ENCODE data around the gene TBCEL.
A peak's percentile ranks its signal among the peaks of the same experiment; 100 is the strongest.

Gene TBCEL

DNA sequence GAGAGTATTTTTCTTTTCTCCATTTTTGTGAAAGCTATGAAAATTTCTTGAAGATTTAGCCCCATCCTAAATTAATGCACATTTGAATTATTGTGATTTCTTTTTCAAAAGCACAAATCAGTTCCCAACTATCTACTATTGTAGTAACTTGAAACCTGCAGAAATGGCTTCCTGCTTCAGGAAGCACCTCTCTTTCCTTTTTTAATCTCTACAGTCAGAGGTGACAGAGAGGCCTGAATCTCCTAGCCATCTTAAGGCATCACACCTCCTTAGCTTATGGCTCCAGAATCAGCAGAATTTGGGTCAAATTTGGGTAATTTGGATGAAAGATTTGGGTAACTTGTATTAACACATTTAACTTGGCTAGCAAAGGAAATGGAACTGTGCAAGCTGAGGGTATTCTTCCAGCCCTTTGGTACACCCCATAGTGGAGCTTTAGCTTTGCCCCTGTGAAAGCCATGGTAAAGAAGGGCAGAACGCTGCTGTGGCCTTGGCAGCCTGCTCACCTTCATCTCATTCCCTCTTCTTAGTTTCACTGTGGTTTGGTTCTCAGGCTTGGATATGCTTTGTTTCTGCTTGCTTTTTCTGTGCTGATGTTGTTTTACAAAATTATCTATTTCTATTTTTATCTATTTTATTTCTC is 16.2 kb downstream of the TBCEL start:
- Histone ChIP-seq H3K9ac (ENCODE audit: low read length) (no peak overlapping the region), H4K20me1 (ENCODE audit: insufficient read depth, low read length) (no peaks in the 10 kb centered on the region), H3K36me3 (replicated peaks; ENCODE audit: insufficient read depth, low read length) (no peaks in the 10 kb centered on the region), H3K79me2 (ENCODE audit: low read length) (peaks cover 21% of the 10 kb centered on the region; the same call in 1 of the 2 replicates), H2AFZ (ENCODE audit: low read length) (no peak overlapping the region), H3K4me3 (ENCODE audit: low read length) (no peak overlapping the region), H3K9me3 (replicated peaks; ENCODE audit: insufficient read depth, low read length) (no peaks in the 10 kb centered on the region), H3F3A (ENCODE audit: insufficient read depth, low read length) (peaks cover 5% of the 10 kb centered on the region; the same call in 1 of the 2 replicates), H3K9me2 (replicated peaks; ENCODE audit: insufficient read depth, low read length) (no peaks in the 10 kb centered on the region), H3K27me3 (replicated peaks; ENCODE audit: insufficient read depth, low read length) (no peaks in the 10 kb centered on the region), H3K27ac (ENCODE audit: low read length) (no peak overlapping the region), H3K4me1 (ENCODE audit: low read length) (peaks cover 41% of the 10 kb centered on the region), H3K4me2 (ENCODE audit: low read depth, low read length) (peak overlapping the region; percentile 36; the same call in 1 of the 2 replicates)
- TF ChIP-seq, protein P1, sequence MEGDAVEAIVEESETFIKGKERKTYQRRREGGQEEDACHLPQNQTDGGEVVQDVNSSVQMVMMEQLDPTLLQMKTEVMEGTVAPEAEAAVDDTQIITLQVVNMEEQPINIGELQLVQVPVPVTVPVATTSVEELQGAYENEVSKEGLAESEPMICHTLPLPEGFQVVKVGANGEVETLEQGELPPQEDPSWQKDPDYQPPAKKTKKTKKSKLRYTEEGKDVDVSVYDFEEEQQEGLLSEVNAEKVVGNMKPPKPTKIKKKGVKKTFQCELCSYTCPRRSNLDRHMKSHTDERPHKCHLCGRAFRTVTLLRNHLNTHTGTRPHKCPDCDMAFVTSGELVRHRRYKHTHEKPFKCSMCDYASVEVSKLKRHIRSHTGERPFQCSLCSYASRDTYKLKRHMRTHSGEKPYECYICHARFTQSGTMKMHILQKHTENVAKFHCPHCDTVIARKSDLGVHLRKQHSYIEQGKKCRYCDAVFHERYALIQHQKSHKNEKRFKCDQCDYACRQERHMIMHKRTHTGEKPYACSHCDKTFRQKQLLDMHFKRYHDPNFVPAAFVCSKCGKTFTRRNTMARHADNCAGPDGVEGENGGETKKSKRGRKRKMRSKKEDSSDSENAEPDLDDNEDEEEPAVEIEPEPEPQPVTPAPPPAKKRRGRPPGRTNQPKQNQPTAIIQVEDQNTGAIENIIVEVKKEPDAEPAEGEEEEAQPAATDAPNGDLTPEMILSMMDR (IDR thresholded peaks at IDR 0.05; ENCODE audit: low read length), result no peak
- no peak for TF ChIP-seq EZH2 (optimal IDR thresholded peaks at IDR 0.05; ENCODE audit: low read depth, low read length)
- TF ChIP-seq EZH2phosphoT487 (IDR thresholded peaks at IDR 0.05; ENCODE audit: low read length), result no peak
- no peak for DNase-seq

DNA sequence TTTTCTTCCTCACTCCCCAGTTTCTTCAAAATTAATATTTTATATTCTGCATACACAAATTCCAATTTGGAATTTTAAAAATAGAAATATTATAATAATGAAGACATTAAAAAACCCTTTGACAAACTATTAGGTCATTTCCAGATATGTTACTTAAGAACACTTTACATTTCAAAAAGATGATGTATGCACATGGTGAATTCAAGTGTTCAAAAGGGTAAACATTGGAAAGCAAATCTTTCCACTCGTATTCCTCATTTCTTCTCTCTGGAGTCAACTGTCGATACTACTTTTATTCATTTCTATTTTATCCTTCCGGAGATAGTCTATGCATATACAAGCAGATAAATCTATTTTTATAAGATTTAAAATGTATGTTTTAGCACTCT is 16.7 kb downstream of the TBCEL start:
- TF ChIP-seq EZH2phosphoT487 (IDR thresholded peaks at IDR 0.05; ENCODE audit: low read length), result no peak
- no peak for TF ChIP-seq EZH2 (optimal IDR thresholded peaks at IDR 0.05; ENCODE audit: low read depth, low read length)
- TF ChIP-seq, protein P1 (IDR thresholded peaks at IDR 0.05; ENCODE audit: low read length), result no peak
- H3K27me3 ChIP-seq (replicated peaks; ENCODE audit: insufficient read depth, low read length), result no peaks in the 10 kb centered on the region
- no peaks in the 10 kb centered on the region for H3K9me2 ChIP-seq (replicated peaks; ENCODE audit: insufficient read depth, low read length)
- no peaks in the 10 kb centered on the region for H3K9me3 ChIP-seq (replicated peaks; ENCODE audit: insufficient read depth, low read length)
- no peak for DNase-seq
- H4K20me1 ChIP-seq (ENCODE audit: insufficient read depth, low read length), result no peaks in the 10 kb centered on the region
- H3K4me1 ChIP-seq (ENCODE audit: low read length), result peaks cover 36% of the 10 kb centered on the region
- H3K27ac ChIP-seq (ENCODE audit: low read length), result no peak overlapping the region
- H3K9ac ChIP-seq (ENCODE audit: low read length), result no peak overlapping the region
- H3F3A ChIP-seq (ENCODE audit: insufficient read depth, low read length), result peaks cover 5% of the 10 kb centered on the region; the same call in 1 of the 2 replicates
- no peaks in the 10 kb centered on the region for H3K36me3 ChIP-seq (replicated peaks; ENCODE audit: insufficient read depth, low read length)
- H3K79me2 ChIP-seq (ENCODE audit: low read length), result peaks cover 21% of the 10 kb centered on the region; the same call in 1 of the 2 replicates
- H3K4me2 ChIP-seq (ENCODE audit: low read depth, low read length), result no peak overlapping the region
- no peak overlapping the region for H2AFZ ChIP-seq (ENCODE audit: low read length)
- no peak overlapping the region for H3K4me3 ChIP-seq (ENCODE audit: low read length)

DNA sequence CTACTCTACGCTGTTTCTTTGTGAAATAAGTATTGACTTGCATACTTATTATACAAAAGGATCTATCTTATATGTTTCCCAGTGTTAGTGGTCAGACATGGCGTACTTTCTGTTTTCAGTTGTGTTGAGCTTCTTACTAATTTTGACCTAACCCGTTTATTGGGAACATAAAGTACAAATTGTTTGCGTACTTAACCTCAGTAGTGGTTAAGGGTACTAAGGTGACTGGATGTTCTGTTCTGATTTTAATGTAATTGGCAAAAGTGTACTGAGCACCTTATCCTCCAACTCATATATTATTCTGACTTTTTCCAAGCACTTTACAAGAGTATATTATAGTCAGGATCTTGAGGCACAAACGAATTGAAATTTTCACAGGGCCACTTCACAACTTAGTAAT is 17.2 kb downstream of the TBCEL start:
- Histone ChIP-seq H3K9ac (ENCODE audit: low read length) (no peak overlapping the region), H3K4me3 (ENCODE audit: low read length) (no peak overlapping the region), H3K4me1 (ENCODE audit: low read length) (peaks cover 32% of the 10 kb centered on the region), H3K36me3 (replicated peaks; ENCODE audit: insufficient read depth, low read length) (no peaks in the 10 kb centered on the region), H4K20me1 (ENCODE audit: insufficient read depth, low read length) (no peaks in the 10 kb centered on the region), H3K9me3 (replicated peaks; ENCODE audit: insufficient read depth, low read length) (no peaks in the 10 kb centered on the region), H3F3A (ENCODE audit: insufficient read depth, low read length) (peaks cover 4% of the 10 kb centered on the region; the same call in 1 of the 2 replicates), H2AFZ (ENCODE audit: low read length) (no peak overlapping the region), H3K9me2 (replicated peaks; ENCODE audit: insufficient read depth, low read length) (no peaks in the 10 kb centered on the region), H3K4me2 (ENCODE audit: low read depth, low read length) (no peak overlapping the region), H3K27ac (ENCODE audit: low read length) (no peak overlapping the region), H3K27me3 (replicated peaks; ENCODE audit: insufficient read depth, low read length) (no peaks in the 10 kb centered on the region), H3K79me2 (ENCODE audit: low read length) (peaks cover 20% of the 10 kb centered on the region; the same call in 1 of the 2 replicates)
- no peak for DNase-seq
- TF ChIP-seq EZH2 (optimal IDR thresholded peaks at IDR 0.05; ENCODE audit: low read depth, low read length), result no peak
- TF ChIP-seq, protein P1 (IDR thresholded peaks at IDR 0.05; ENCODE audit: low read length), result no peak
- TF ChIP-seq EZH2phosphoT487 (IDR thresholded peaks at IDR 0.05; ENCODE audit: low read length), result no peak
